Central memory CD4-positive, alpha-beta T cell (primary cell): ENCODE measurements around the gene SMG7.

Experiments used
- DNase-seq: peaks from one replicate; pipeline ENCODE4 v3.0.0; 2022

Gene SMG7

DNA sequence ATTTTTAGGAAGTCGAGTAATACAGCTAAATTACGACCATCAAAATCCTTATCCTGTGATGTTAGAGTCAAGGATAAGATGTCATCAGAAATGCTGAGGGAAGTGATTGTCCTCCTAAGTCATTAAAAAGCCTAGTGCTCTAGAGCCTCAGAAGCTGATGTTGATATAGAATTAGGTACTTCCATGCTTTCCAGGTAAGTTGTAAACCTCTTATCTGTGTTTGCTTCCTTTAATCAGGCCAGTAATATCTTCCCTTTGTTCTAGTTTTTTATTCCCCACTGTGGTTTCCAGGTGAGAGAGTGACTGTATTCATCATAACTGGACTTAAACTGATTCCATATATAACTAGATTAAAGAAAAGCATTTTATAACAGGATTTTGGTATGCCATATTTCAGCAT, 44.4 kb downstream of the SMG7 start:
- no peak for DNase-seq

DNA sequence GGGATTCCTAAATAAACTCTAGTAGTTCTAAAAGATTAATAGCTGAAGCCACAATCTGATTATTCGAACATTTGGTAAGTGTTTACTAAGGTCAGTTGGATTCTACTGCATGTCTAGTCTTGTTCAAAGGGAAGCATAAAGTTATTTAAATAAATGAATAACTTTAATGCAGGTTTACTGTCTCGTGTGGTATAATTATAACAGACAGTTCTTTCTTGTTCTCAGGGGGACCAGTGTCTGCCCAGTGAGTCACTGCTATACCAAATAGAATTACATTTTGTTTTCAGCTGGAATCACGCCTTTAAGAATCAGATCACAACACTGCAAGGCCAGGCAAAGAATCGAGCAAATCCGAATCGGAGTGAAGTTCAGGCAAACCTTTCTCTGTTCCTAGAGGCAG, 45.1 kb downstream of the SMG7 start:
- no peak for DNase-seq

DNA sequence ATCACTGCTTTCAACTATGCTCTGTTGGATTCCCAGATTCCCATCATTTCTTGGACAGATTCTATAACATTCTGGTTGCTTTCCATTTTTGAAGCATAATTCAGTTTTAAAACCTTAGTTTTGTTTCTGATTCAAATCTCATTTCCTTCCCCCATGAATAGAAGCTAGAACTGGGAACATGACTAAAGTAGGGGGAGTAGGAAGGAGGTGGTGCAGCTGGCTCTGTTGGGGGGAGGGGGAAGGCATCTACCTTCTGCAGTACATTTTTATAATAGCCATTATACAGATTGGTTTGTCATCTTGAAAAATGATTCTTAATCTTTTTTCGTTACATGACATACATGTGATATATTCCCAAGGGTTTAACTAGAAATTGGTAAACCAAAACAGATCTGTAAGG, 48.1 kb downstream of the SMG7 start:
- no peak for DNase-seq

- no peak for DNase-seq
Measured at GRCh38 chr1:183522104-183522503, 49.8 kb downstream of the SMG7 start.

GRCh38 chr1:183528577-183528976, 56.3 kb downstream of the SMG7 start:
- DNase-seq = no peak

DNA sequence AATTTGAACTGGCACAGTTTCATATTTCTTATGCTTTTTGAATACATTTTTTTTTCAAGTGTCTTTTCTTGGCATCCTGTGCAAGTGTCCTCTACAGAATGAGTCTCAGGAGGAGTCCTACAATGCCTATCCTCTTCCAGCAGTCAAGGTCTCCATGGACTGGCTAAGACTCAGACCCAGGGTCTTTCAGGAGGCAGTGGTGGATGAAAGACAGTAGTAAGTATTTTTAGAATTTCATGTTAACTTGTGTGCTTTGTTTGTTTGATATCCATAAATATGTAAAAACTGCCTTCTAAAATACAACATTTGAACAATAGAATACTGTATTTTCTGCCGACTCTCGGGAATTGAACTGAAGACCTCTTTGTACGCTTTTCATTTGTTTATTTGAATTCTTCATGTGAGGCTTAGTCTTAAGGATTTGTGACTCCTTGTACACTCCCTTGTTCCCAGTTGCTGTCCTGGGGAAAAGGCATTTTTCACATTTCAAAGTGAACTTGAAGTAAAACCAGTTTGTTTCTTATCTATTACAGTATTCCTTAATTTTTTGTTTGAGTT, 61.4 kb downstream of the SMG7 start:
- no peak for DNase-seq

GRCh38 chr1:183537405-183537804, 65.1 kb downstream of the SMG7 start:
- DNase-seq = no peak

DNA sequence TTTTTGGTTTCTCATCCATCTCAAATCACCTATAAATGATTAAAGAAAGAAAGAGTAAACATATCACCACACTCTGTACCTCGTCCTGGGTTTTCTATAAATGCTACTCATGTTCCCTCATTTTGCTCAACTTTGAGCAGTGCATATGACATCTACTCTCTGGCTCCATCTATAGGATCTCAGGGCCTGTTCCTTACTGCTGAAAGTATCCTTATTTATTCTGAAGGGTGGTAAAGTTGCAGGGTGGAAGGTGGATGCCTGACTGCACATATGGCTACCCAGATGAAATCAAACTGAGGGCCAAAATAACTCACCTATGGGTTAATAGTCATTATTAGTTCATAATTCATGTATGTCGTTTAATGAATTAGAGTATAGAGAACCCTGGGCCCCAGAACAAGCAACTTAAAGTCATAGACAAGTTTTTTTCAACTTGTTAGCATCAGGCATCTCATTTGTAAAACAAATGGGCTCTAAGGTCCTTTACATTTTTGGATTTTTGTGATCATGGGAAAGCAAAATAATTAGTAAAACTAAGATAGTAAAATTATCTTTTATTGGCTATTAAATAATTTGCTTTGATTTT, 71.4 kb downstream of the SMG7 start:
- DNase-seq = peak; percentile 45

DNA sequence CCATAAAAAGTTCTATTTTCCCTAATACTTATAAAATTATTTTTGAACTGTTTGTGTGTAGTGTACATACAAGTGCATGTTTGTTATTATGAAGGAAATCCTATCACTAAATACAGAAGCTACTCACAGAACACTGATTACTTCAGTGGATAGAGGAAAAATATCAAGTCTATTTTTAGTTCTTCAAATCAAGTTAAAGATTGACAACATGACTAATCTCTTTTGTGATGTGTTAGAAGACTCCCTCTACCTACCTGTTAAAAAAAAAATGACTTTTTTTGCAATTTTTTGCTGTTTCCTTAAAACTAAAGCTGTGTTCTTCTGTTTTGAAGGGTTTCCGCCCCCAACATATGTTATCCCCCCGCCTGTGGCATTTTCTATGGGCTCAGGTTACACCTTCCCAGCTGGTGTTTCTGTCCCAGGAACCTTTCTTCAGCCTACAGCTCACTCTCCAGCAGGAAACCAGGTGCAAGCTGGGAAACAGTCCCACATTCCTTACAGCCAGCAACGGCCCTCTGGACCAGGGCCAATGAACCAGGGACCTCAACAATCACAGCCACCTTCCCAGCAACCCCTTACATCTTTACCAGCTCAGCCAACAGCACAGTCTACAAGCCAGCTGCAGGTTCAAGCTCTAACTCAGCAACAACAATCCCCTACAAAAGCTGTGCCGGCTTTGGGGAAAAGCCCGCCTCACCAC, 72.4 kb downstream of the SMG7 start:
- no peak for DNase-seq

DNA sequence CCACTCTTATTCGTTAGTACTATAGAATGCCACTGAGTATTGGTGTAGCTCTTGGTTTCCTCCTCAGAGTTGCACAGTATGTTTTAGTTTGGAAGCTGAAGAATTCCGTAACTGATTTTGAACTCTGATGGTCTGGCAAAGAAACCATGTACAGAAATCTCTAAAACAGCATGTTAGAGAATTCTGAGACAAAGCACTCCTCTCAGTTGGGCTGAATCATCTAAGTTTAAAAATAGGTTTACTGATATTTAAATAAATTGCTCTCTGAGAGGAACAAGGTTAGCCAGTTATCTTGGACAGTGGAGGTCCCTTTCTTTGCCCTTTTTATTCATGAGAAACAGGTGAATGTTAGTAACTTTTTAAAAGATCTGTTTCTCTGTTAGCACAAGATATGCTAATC, 74.1 kb downstream of the SMG7 start:
- no peak for DNase-seq

DNA sequence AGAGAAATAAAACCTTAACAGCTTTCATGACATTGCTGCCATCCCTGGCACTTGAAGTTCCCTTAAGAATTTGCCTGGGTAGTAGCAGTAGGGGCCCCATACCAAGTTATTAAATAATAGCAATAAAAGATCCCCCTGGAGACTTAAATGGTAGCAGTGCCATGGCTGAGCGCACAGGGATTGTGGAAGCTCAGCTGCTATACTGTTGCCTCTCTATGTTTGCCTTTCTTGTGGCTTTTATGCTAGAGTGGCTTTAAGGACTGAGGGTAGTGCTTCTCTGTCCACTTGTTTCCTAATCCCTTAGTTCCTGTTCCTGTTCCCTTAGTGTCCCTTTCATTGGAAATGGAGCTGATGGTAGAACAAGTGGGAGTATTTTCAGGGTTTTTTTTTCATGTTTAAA, 75.8 kb downstream of the SMG7 start:
- DNase-seq = no peak

DNA sequence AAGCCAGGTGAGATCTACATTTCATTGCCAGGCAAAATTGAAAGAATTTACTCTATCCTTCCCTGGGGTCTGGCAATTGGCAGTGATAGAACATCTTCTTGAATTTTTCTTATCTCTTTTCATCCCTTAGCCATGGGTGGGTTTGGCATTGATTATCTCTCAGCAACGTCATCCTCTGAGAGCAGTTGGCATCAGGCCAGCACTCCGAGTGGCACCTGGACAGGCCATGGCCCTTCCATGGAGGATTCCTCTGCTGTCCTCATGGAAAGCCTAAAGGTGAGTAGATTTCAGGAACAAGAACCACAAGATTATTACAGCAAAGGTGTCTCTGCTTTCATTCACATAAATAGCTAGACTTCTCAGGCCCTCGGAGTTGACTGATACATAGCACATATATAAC, 78.6 kb downstream of the SMG7 start:
- no peak for DNase-seq

GRCh38 chr1:183551924-183552323, 79.6 kb downstream of the SMG7 start:
- no peak for DNase-seq

DNA sequence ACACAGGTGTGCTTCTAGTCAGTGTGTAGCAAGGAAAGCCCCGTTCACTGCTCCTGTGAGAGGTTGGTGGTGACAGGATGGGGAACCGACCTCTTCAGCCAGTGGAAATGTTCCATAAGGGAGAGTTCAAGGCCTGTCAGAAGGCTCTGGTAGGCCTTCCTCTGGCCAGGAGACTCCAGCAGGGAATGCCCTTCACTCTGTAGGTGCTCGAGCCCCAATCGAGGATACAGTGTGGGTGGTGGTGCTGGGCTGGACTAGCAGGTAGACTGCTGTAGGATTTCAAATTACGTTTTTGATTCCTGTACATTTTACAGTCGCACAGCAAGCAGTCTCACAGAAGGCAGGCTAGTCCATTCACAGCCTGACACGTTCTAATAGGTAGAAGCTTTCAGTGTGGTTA, 80.1 kb downstream of the SMG7 start:
- DNase-seq = no peak

GRCh38 chr1:183552891-183553290, 80.6 kb downstream of the SMG7 start:
- no peak for DNase-seq

GRCh38 chr1:183553331-183553730, 81.0 kb downstream of the SMG7 start:
- no peak for DNase-seq

DNA sequence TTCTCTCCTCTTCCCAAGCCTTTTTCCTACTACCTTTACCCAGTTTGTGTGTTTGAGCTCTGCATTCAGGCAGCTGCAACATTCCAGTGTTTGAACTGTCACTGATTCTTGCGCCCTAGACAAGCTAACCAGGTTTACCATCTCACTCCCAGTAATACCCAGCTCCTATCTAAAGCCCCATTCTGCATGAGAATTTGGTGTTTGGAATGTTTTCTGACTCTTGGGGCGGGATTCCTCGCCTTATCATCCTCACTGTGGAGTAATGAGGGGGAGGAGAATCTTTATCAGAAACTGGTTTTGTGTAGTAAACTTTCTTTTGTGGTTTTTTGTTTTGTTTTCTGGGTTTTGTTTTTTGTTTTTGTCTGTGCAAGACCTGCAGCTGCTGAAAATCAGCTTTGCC, 81.5 kb downstream of the SMG7 start:
- no peak for DNase-seq

- DNase-seq = no peak
Measured at GRCh38 chr1:183554577-183554976, 82.3 kb downstream of the SMG7 start.

DNA sequence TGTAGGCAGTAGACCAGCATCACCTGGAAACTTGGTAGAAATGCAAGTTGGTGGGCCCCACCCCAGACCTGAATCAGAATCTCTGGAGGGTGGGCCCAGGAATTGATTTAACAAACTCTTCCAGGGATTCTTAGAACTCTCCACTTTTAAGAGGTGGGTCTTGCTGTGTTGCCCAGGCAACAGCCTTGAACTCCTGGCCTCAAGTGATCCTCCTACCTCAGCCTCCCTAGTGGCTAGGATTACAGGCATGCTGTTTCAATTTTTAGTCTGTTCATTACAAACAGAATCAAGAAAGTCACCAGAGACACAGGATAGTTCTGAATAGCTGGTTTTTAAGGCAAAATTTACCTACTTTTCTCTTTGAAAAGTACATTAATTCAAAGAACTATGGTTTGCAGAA, 86.8 kb downstream of the SMG7 start:
- DNase-seq = no peak

DNA sequence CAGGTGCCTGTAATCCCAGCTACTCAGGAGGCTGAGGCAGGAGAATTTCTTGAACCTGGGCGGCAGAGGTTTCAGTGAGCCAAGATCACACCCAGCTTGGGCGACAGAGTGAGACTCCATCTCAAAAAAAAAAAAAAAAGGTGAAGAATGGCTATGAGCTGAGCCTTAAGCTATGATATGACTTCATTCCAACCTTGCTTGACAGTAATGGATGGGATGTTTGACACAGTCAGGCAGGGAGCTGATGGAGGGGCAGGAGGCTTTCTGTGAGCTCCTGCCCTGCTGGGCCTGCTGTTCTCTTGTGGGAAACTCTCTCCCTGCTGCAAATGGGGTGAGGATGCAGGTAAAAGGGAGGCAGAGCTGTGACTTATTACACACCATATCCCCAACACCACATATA, 90.4 kb downstream of the SMG7 start:
- no peak for DNase-seq

DNA sequence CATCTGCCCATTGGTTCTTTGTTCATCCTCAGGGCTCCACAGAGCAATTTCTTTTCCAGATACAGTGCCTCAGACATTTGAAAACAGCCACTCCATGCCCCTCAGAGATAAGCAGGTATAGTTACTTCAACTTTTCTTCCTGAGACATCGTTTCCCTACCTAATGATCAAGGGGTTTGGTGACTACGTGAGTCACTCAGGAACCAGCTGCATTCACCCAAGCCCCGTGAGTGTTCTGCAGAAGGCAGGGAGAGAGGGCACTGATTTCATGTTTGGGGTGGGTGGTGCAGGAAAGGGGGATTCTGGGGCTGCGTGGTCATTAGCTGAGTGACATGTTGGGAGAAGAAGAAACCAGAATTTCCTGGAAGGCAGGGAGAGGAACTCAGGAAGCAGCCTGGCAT, 93.0 kb downstream of the SMG7 start:
- no peak for DNase-seq

- no peak for DNase-seq
Measured at GRCh38 chr1:183566026-183566425, 93.7 kb downstream of the SMG7 start.

DNA sequence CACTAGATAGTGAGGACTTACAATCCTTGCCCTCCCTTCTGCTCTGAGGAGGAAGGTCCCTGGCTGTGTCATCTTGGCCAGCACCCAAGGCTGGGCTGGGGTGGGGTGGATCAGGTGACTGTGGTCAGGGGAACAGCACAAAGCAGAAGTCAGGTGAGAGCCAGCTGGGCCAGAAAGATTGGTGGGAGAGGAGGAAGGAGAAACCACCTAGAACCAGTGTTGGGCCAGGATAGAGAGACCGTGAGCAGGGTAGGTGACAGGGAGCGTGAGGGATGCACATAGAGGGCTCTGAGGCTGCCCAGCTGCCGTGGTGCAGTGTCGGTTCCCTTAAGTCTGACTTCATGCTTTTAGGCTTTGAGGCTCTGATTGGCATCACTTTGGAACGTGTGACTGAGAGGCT, 95.3 kb downstream of the SMG7 start:
- DNase-seq = no peak

DNA sequence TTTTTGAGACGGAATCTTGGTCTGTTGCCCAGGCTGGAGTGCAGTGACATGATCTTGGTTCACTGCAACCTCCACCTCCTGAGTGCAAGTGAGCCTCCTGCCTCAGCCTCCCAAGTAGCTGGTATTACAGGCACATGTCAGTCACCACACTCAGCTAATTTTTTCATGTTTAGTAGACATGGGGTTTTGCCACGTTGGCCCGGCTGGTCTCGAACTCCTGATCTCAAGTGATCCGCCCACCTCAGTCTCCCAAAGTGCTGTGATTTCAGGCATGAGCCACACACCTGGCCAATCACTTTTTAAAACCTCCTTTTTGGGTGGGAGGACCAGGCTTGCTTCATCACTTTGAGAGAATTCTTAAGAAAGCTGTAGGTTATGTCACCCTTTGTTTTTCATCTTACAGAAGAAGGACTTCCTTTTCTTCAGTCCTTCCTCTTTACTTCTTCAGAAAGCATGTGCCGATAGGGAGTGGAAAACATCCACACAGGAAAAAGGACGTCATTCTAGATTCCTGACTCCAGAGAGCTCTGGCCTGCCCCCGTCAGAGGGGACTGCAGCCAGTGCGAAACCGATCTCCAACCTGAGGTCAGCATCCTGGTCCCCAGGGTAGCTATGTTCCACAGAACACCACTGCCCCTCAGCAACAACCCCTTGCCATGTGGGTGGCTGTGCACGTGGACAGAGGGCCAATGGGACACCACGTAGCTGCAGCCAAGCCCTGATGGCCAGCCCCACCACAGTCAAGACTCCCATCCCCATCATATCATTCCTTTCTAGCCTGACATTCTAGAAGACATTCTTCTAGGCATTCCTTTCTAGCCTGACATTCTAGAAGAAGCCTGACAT, 96.1 kb downstream of the SMG7 start:
- DNase-seq = no peak
